ENCODE measurements around the gene XG. TPM values are rescaled to one million over a fixed set of nuclear protein-coding genes. Genes with fewer than 3 reads are reported as not detected.
"Not testable (repeated sequence)": the region's sequence is repeated elsewhere in the genome, so short reads cannot be mapped to it uniquely, and the experiment has no call there.

XG gene
- polyA plus RNA-seq, 5 donors: 0.14 to 0.38 (median 0.26) TPM

DNA sequence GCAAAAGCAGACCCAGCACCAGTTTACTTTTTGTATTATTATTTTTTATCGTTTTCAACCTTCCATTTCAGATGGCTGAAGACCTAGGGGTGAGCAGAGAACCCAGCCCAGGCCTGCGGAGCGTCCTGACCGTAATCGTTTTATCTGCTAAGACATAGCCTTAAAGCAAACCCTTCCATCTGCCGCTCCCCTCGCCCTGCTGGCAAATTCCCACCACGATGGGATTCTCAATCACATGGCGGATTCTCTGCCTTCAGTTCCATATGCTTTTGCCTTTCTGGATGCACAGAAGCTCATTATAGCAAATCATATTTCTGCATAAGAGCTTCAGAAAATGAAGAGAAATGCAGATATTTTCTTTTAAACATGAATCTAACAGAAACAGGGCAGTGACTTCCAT lies 18.6 kb upstream of the XG start:
- DNase-seq: no peak

DNA sequence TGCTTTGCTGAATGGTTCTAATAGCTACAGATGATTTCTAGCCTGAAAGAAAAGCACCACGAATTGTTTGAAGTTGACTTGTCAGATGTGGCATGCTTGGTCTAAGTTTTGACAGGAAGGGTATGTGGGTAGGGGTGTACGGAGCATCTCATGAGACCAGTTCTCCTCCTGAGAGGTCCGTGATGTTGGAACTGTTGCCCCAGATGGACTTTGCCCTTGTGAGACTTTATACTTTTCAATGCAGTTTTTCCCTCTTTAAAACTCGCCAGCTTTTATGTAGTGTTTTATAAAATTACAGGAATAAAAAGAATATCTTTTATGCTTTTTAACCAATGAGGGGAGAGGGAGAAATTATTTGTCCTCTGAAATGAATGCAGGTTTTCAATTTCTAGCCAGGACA lies 16.6 kb upstream of the XG start:
- no peak for DNase-seq

DNA sequence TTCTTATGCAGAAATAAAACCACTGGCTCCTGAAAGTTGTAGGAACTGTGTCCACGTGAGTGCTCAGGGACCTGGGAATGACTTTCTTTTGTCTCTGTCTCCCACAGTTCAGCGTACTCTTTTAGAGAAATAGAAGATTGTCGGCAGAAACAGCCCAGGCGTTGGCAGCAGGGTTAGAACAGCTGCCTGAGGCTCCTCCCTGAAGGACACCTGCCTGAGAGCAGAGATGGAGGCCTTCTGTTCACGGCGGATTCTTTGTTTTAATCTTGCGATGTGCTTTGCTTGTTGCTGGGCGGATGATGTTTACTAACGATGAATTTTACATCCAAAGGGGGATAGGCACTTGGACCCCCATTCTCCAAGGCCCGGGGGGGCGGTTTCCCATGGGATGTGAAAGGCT lies 11.2 kb upstream of the XG start:
- no peak for DNase-seq

DNA sequence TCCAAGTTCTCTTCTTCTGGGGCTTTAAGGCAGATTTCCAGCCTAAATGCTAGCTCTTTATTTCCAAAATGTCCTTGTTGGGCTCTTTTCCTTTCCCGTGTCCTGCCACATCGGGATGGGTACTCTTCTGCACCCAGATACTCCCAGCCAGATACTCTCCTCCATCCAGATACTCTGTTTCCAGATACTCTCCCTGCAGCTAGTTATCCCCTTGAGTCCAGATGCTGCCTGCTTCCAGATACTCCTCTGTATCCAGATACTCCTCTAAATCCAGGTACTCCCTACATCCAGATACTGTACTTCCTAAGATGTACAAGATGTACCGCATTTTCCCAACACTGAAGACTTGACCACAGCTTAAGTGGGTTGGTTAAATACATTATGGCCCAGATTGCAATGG lies 10.5 kb upstream of the XG start:
- DNase-seq: no peak

DNA sequence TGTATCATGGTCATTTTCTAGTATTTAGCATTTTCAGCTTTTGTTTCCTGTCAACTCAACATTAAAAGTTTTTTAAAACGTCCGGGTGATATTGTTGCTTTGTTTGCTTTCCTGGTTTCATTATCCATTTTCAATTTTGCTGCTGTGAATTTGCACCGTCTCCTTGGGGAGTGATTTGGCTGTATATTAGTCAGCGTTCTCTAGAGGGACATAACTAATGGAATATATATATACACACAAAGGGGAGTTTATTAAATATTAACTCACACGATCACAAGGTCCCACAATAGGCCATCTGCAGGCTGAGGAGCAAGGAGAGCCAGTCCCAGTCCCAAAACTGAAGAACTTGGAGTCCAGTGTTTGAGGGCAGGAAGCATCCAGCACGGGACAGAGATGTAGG lies 5.6 kb upstream of the XG start:
- DNase-seq: not testable (repeated sequence)

DNA sequence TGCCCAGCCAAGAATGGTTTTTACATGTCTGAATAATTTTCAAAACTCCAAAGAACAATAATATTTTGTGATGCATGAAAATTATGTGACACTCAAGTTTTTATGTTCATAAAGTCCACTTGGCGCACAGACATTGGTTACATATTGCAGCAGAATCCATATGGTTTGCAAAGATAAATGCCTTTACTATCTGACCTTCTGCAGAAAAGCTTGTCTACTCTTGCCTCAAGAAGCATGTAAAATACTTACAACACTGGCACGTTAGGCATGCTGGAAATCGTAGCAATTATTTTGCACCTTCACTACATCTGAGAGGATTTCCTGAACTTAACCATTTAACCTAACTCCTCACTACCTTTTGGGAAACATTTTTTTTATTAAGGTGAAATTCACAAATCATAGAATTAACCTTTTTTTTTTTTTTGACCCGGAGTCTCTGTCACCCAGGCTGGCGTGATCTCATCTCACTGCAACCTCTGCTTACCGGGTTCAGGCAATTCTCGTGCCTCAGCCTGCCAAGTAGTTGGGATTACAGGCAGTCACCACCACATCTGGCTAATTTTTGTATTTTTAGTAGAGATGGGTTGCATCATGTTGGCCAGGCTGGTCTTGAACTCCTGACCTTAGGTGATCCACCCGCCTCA lies 3.5 kb upstream of the XG start:
- no peak for DNase-seq

DNA sequence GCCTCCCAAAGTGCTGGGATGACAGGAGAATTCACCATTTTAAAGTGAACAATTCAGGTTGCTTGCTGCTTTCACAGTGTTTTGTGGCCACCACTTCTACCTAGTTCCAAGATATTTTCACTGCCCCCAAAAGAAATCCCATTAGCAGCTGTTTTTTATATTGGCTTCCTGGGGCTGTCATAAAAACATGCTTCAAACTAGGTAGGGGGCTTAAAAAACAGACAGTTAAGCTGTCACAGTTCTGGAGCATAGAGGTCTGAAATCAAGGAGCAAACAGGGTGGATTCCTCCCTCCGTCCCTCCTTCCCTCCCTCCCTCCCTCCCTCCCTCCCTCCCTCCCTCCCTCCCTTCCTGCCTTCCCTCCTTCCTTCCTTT lies 3.0 kb upstream of the XG start:
- no peak for DNase-seq

DNA sequence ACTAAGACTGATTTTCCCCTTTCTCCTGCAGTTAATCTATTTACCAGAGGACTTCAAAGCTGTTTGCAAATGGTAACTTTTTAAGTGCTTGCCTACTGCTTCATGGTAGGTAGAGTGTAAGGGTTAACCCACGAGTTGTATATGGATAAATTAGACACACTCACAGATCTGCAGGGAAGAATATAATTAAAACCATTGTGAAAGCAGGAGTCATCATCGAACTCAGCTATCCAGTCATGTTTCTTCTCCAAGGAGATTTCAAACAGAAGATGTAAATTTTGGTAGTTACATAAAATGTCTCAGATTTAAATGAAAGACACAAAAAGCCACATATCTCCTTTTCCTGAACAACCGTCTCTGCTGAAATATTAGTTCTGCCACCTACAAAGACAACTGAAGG lies 549 bp upstream of the XG start:
- DNase-seq: no peak

DNA sequence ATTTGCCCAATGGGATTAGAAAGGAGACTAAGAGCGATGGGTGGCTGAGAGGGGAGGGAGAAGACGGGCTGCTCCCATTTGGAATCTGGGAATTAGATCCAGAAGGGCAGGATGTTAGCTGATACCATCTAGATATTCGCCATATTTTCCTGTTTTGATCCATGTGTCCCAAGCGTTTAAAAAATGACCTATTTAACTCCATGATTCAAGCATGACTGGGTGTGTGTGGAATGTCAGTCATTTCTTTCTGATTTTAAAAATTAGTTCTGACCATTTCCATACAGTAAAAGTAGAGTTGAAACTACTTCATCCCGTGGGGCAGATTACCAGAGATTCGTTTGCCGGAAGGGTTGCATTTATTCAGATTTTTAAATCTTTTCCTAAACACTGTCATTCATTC lies 601 bp downstream of the XG start:
- not testable (repeated sequence) for DNase-seq

DNA sequence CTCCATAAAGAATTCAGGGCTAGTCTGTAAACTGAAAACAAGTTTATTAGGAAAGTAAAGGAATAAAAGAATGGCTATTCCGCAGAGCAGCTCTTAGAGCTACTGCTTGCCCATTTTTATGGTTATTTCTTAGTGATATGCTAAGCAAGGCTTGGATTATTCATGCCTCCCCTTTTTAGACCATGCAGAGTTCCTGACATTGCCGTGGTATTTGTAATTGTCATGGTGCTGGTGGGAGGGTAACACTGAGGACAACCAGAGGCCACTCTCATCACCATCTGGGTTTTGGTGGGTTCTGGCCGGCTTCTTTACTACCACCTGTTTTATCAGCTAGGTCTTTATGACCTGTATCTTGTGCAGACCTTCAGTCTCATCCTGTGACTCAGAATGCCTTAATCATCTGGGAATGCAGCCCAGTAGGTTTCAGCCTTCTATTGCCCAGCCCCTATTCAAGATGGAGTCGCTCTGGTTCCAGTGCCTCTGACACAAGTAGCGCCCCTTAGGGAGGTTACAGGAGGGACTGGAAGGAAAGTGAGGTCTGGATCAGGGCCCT lies 3.4 kb downstream of the XG start:
- DNase-seq: not testable (repeated sequence)

DNA sequence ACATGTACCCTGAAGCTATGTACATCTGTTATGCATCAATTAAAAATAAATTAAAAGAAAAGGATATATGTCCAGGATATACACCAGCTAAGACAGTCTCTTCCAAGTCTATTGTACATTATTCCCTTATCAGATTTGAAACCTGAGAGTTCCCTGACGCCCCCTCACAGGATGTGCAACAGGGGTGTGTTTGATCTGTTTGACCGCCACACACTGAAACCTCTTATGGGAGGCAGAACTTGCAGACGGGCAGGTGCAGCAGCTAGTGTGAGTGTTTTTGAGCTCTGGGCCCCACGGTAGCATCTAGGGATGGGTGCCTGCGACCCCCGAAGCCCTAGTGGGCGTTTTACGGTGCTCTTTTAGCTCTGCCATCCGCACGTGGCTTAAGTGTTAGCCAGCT lies 4.7 kb downstream of the XG start:
- DNase-seq: no peak

DNA sequence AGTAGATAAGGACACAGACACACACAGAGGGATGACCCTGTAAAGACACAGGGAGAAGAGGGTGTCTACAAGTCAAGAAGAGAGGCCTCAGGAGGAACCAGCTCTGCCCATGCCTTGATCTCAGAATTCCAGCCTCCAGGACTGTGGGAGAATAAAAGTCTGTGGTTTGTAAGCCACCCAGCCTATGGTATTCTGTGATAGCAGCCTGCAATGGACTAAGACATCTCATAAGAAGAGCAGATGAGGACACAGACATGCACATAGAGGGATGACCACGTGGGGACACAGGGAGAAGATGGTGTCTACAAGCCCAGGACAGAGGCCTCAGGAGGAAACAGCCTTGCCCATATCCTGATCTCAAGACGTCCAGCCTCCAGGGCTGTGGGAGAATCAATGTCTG lies 9.4 kb downstream of the XG start:
- DNase-seq: no peak

DNA sequence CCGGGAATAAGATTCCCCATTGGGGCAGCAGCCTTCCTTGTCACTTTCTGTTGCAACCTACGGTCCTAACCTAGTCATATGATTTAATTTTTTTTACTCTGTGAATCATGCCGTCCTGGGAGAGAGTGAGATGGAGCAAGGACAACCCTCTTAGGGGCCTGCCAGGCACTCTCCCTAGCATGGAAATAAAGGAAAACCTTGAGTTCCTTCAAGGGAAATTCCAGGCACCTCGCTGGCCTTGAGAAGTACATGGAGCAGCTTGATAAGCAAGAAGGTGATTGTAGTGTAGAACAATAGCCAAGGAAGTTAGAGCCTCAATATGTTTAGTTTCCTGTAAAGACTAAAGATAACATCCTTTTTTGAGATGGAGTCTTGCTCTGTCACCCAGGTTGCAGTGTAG lies 10.8 kb downstream of the XG start:
- DNase-seq: not testable (repeated sequence)

DNA sequence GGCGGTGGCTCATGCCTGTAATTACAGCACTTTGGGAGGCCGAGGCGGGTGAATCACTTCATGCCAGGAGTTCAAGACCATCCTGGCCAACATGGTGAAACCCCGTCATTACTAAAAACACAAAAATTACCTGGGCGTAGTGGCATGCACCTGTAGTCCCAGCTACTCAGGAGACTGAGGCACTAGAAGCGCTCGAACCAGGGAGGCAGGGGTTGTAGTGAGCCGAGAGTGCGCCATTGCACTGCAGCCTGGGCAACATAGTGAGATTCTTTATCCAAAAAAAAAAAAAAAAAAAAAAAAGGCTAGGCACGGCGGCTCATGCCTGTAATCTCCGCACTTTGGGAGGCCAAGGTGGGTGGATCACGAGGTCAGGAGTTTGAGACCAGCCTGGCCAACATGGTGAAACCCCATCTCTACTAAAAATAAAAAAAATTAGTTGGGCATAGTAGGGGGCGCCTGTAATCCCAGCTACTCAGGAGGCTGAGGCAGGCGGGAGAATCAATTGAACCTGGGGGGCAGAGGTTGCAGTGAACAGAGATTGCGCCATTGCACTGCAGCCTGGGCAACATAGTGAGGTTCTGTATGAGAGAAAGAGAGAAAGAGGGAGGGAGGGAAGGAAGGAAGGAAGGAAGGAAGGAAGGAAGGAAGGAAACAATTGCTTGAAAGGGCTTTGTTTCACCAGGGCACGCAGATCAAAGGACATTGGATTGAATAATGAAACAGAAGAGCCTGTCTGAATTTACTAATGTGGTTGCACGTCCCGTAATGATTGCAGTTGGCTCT lies 13.1 kb downstream of the XG start:
- not testable (repeated sequence) for DNase-seq

DNA sequence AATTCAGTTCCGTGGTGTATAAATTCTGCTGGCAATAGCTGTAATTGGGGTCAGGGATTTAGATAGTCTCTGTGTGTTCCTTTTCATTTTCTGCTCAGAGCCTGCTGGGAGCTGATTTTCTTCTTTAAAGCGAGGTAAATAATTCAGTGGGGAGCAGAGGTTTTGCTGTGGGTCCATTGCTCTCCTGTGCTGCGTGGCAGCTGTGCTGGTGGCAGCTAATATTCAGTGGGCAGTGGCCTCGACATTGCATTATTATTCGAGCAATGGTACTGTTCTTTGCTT lies 13.7 kb downstream of the XG start:
- no peak for DNase-seq

DNA sequence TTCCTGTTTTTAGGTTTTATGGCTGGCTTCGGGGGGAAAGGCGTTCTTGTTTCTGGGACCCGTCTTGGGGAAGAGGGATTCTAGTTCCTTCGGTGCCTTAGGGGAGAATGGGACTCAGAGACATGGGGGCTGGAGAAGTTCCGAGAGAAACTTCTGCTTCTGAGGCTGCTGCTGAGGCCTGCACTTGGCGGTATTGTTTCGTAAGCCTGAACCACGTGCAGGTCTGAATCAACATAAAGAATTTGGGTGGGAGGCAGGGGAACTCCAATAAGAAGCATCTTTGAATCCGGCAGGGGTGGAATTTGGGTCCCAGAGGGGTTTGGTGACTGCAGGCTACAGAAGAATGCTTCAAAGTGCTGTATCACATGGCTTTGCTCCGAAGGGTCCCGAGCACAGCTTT lies 15.1 kb downstream of the XG start:
- DNase-seq: no peak

DNA sequence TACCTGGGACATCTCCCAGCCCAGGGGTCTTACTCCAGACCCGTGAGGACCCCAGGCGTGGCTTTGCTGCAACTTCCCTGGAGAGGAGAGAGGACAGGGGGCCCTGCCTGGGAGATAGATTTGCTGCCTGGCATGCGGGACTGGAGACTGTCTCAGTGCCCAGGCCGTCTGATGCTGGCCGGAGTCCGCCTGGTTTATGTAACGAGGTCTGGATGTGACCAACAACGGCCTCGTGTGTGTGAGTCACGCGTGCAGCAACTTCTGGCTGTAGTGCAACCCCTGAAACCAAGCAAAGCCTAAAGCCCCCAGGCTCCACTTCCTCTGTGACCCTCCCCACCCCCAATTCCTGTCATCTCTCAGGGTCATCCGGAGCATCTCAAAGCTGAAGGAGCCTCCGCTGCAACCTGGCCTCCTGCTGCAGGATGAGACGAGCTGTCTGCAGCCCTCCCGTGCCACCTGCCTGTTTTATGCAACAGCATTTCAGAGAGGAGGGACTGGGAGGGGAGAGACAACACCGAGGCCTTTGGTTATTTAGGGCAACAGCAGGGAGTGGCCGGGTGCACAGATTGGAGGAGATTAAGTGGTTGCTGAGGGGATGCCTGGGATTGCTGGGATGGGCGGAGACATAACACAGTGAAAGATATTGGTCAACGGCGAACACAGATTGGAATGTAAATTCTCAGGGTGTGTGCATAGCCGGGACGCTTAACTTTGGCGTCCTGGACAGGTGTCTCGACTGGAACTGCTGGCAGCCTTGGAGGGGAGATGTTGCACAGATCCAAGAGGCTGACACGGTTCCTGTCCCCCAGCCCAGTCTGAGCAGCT lies 16.0 kb downstream of the XG start:
- peak in 1 of 2 donors; percentile 2 for DNase-seq

DNA sequence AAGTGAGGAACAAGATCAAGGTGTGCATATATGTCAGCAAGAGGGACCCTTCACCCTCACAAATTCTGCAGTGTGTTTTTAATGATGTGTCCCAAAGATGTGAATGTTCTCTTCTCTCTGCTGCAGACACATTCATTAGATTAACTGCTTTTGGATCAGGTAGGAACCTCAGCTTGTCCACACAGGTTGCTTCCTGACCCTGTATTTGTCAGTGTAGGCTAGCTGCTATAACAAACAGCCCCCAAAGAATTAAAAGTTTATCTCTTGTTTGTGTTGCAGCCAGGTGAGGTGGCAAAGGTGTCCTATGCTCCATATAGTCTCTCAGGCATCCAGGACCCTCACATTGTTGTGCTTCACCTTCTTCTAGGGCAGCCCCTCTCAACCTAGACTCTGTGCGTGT lies 17.8 kb downstream of the XG start:
- no peak for DNase-seq

DNA sequence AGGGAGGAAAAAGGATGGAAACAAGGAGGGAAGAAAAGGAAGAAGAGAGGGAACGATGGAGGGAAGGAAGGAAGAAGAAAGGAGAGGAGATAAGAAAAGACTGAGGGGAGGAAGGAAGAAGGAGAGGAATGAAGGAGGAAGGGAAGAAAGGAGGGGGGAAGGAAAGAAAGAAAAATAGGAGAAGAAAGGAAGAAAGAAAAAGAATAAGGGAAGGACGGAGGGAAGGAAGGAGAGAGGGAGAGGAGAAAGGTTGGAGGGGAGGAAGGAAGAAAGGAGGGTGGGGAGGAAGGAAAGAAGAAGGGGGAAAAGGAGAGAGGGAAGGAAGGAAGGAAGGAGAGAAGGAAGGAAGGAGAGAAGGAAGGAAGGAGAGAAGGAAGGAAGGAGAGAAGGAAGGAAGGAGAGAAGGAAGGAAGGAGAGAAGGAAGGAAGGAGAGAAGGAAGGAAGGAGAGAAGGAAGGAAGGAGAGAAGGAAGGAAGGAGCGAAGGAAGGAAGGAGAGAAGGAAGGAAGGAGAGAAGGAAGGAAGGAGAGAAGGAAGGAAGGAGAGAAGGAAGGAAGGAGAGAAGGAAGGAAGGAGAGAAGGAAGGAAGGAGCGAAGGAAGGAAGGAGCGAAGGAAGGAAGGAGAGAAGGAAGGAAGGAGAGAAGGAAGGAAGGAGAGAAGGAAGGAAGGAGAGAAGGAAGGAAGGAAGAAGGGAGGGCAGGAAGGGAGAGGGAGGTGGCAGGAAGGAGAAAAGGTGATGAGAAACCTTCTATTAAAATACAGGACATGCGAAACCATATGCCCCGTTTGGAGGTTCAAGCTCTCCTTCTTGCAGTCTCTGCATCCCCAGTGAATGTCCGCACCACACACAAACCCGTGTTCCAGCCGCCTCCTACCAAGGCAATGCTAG lies 21.6 kb downstream of the XG start:
- DNase-seq: not testable (repeated sequence)

DNA sequence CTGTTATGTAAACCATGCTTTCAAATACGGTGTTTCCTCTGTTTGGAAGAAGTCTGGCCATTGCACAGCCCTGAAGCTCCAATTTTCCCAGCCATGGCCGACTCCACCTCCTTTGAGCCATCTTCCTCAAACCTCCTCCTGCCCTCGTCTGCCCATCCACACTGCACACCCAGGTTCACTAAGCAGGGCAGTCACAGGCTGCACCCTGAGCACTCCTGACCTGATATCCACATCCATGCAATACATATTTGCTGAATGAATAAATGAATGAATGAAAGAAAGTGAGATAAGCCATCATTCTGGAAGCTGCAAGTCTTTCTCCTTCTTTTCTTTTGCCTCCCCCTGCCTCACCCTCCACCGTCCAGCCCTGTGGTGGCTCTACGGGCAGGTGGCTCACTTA lies 22.2 kb downstream of the XG start:
- no peak for DNase-seq

DNA sequence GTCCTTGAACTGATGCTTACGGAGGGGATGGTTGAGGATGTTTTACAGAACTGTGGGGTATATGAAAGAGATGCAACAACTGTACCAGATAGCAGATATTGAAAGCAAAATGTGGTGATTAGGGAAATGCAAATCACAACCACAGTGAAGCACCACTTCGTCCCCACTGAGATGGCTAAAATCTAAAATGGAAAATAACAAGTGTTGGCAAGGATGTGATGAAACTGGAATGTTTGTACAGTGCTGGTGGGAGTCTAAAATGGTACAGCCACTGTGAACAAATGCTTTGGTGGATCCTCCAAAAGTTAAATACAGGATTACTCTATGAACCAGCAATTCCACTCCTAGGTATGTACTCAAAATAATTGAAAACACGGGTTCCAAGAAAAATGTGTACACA lies 22.9 kb downstream of the XG start:
- DNase-seq: no peak

All from right lung (tissue), 5 donors.